ENCODE data around the gene TRO.

TRO gene, protein sequence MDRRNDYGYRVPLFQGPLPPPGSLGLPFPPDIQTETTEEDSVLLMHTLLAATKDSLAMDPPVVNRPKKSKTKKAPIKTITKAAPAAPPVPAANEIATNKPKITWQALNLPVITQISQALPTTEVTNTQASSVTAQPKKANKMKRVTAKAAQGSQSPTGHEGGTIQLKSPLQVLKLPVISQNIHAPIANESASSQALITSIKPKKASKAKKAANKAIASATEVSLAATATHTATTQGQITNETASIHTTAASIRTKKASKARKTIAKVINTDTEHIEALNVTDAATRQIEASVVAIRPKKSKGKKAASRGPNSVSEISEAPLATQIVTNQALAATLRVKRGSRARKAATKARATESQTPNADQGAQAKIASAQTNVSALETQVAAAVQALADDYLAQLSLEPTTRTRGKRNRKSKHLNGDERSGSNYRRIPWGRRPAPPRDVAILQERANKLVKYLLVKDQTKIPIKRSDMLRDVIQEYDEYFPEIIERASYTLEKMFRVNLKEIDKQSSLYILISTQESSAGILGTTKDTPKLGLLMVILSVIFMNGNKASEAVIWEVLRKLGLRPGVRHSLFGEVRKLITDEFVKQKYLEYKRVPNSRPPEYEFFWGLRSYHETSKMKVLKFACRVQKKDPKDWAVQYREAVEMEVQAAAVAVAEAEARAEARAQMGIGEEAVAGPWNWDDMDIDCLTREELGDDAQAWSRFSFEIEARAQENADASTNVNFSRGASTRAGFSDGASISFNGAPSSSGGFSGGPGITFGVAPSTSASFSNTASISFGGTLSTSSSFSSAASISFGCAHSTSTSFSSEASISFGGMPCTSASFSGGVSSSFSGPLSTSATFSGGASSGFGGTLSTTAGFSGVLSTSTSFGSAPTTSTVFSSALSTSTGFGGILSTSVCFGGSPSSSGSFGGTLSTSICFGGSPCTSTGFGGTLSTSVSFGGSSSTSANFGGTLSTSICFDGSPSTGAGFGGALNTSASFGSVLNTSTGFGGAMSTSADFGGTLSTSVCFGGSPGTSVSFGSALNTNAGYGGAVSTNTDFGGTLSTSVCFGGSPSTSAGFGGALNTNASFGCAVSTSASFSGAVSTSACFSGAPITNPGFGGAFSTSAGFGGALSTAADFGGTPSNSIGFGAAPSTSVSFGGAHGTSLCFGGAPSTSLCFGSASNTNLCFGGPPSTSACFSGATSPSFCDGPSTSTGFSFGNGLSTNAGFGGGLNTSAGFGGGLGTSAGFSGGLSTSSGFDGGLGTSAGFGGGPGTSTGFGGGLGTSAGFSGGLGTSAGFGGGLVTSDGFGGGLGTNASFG (N-terminal part only)

DNA sequence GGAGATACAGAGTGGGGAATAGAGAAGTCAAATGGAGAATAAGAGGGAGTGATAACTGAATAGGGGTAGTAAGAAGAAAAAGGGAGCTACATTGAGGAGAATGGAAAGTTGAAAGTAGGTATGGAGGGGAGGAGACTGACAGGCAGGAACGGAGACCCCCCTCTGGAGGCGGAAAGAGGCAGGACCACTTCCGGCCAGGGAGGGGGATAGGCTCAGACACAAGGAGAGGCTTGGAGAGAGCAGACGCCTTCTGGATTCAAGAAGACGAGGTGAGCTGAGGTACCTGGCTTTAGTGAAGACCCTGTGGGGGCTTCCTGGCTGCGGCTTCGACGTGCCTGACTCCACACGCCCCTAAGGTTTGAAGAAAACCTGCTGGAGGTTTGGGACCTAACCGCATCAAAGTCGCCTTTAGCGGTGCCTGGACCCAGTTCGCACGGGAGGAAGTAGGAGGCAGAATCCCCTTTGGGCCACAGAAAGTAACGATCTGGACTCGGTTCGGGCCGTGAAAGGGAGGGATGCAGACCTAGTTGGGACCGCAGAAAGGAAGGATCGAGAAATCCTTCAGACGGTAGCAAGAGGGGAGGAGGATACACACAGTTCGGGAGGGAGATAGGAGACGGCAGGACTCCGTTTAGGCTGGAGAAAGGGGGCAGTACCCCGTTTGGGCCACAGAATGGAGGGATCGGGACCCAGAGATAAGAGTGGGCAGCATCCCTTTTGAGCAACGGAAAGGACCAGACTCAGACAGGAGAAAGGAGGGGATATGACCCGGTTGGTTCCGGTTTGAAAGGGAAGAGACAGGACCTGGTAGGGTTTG lies at the start of gene TRO:
TSS of gene TRO (plus strand) at position 215 of the 817 bp plus-strand sequence. CDS start 1,423 bp downstream, outside the sequence.
- no peak for DNase-seq

DNA sequence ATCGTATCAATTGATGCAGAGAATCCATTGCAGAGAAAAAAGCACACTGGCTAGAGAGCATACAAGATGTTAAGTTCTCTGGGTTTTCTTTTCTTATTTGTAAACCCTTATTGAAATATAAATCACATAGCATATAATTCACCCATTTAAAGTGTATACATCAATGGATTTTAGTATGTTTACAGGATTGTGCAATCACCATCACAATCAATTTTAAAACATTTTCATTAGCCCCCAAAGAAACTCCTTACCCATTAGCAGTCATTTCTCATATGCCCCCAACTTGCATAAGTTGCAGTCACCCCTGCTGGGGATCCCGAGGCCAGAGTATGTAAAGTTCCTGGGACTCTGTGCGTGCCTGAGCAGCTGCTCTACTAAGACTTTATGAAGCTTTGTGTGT lies 34.9 kb upstream of the TRO start:
- no peak for DNase-seq

DNA sequence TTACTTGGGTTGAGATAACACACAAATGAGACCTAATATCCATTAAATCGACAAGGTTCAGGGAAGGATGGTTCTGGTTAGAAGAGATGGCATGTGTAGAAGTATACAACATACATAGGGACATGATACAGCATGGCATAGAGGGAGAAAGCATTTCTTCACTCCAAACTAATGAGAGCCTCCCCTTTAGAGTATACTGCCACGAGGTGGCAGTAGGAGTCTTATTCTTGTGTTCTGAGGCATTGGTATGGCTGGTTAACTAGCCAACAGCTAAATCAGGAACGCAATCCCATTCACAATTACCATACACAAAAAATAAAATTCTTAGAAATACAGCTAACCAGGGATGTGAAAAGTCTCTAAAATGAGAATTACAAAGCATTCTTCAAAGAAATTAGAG lies 29.1 kb upstream of the TRO start:
- DNase-seq = no peak

DNA sequence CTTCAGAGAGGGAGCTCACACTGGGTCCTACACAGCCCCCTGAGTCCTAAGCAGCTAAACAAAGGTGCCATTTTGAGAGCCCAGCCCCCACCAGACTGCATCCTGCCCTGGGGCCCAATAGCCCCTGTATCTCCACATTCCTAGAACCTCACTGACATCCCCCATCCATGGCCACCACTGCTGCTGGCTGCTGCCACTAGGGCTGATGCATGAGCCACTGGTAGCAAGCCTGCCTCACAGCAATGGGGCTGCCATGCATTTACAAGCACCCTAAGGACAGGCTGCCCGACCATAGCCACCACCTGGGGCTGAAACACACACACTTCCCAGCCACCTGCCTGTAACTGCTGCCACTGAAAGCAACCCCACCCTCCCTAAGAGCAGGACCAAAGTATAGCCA lies 26.5 kb upstream of the TRO start:
- DNase-seq = no peak

DNA sequence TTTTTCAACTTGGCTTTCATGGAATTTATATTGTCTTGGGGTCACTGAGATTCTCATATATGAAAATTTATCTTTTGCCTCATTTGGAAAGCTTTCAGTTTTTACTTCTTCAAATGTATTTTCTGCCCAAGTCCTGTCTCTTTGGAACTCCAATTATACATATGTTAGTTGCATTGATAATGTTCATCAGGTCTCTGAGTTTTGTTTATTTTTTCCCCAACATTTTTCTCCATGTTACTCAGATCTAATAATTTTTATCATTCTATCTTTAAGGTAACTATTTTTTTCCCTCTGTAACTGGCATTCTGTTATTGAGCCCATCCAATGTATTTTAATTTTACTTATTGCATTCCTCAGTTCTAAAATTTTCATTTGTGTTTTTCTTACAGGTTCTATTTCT lies 10.7 kb upstream of the TRO start:
- DNase-seq = no peak

DNA sequence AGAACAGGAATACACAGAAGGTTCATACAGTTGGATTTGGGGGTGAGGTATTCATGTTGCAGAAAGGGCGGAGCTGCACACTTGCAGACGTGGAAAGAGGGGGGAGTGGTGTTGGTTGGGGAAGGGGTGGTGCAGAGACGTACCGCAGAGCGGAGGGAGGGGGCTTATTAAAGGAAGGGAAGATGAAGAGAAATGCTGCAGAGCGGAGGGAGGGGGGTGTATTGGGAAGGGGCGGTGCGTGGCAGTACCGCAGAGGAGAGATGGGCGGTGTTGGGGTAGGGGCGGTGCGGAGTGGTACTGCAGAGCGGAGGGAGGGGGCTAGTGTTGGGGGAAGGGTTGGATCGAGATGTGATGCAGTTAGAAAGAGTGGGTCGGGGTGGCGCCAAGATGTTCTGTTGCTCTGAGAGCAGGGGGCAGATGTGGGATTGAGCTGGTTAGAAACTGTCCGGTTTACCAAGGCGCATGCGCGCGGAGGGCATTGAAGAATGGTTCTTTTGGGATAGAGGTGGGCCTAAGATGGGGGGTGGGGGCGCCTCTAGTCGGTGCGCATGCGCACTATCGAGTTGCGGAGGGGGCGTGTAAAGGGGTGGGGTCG lies 900 bp downstream of the TRO start:
- DNase-seq = no peak

DNA sequence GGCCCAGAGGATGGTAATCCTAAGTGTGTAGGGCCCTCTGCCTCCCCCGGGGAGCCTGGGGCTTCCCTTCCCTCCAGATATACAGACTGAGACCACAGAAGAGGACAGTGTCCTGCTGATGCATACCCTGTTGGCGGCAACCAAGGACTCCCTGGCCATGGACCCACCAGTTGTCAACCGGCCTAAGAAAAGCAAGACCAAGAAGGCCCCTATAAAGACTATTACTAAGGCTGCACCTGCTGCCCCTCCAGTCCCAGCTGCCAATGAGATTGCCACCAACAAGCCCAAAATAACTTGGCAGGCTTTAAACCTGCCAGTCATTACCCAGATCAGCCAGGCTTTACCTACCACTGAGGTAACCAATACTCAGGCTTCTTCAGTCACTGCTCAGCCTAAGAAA lies 1.9 kb downstream of the TRO start:
- no peak for DNase-seq

DNA sequence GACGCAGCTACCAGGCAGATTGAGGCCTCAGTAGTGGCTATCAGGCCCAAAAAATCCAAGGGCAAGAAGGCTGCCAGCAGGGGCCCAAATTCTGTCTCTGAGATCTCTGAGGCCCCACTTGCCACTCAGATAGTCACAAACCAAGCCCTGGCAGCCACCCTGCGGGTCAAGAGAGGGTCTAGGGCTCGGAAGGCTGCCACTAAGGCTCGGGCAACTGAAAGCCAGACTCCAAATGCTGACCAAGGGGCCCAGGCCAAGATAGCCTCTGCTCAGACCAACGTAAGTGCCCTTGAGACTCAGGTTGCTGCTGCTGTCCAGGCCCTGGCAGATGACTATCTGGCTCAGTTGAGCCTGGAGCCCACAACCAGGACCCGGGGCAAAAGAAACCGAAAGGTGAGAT lies 2.8 kb downstream of the TRO start:
- no peak for DNase-seq

DNA sequence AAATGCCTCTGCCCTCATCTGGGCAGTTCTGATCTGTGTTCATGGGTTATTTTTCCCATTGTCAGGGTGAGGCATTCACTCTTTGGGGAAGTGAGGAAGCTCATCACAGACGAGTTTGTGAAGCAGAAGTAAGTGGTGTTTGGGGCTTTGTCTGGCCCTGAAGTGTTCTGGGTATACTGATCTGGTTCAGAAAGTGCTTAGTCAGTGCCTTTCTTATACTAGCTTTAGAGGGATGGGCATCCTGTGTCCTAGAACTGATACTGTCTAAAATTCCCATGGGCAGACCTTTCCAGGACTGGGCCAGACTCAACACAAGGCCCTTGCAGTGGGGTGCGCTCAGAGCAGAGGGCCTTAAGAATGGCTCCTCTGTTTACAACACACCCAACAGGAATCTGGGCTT lies 6.4 kb downstream of the TRO start:
- DNase-seq = no peak

DNA sequence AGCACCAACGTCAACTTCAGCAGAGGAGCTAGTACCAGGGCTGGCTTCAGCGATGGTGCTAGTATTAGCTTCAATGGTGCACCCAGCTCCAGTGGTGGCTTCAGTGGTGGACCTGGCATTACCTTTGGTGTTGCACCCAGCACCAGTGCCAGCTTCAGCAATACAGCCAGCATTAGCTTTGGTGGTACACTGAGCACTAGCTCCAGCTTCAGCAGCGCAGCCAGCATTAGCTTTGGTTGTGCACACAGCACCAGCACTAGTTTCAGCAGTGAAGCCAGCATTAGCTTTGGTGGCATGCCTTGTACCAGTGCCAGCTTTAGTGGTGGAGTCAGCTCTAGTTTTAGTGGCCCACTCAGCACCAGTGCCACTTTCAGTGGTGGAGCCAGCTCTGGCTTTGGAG lies 8.3 kb downstream of the TRO start:
- DNase-seq = no peak

DNA sequence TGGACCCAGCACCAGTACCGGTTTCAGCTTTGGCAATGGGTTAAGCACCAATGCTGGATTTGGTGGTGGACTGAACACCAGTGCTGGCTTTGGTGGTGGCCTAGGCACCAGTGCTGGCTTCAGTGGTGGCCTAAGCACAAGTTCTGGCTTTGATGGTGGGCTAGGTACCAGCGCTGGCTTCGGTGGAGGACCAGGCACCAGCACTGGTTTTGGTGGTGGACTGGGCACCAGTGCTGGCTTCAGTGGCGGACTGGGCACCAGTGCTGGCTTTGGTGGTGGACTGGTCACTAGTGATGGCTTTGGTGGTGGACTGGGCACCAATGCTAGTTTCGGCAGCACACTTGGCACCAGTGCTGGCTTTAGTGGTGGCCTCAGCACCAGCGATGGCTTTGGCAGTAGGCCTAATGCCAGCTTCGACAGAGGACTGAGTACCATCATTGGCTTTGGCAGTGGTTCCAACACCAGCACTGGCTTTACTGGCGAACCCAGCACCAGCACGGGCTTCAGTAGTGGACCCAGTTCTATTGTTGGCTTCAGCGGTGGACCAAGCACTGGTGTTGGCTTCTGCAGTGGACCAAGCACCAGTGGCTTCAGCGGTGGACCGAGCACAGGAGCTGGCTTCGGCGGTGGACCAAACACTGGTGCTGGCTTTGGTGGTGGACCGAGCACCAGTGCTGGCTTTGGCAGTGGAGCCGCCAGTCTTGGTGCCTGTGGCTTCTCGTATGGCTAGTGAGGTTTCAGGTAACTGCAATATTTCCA lies 9.8 kb downstream of the TRO start:
- no peak for DNase-seq

DNA sequence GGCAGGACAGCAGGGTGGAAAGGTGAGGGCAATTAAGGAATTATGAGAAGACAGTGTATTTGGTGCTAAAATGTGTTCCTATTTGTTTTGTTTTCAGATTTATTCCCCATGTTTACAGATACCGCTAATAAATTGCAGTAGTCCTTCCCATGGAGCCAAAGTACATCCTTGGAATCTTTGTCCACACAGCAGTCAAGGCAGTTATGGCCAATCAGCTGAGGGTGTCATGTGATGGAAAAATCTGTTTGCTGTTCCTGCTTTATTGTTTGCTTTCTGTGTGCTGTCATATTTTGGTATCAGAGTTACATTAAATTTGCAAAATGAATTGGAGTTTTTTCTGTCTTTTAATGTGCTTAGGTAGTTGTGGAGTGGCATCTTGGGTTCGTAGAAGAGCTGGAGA lies 10.5 kb downstream of the TRO start:
- DNase-seq = no peak

DNA sequence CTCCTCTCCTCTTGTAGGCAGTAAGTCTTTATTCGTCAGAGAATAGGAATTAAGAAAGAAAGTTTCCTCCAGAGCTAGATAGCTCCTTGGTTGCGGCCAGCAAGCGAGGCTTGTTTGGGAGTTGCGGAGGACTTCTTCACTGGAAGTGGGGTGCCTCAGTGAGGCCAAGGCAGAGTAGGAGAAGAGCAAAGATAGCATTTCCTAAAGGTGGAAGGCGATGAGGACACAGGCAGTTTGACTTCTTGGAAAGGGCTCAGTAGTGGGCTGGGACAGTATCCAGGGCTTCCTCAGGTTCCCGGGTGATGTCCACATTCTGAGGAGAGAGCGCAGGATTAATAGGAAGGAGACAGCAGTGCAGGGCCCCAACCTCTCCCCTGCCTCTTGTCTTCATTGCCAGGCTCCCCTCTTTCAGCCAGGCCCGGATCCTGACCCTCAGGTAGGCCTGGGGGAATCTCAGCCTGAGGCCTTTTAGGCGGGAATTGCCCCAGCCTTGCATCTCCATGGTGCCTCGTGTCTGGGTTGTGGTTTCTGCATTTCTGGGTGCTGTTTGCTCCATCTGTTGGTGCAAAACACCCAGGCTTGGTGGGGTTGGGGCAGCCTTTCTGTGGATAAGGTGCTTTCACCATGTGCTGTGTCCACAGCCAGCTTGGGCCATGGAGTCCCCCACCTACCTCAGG lies 12.7 kb downstream of the TRO start:
- no peak for DNase-seq

DNA sequence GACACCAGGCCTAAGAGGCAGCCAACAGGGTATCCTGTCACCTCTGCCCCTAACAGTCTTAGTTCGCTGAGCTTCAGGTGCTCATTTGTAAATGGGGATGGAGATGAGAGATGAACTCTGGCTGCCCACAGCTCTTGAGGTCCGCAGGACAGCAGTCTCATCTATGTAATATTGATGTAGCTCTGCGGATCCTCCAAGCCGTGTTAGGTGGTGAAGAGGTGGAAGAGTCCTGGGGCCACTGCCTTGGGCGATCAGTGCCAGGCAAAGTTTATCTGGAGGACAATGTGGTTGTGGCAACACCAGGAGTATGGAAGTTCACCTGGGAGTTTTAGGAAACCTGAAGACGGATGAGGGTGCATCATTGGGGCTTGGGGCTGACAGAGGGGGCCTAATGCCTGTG lies 13.4 kb downstream of the TRO start:
- DNase-seq = no peak

DNA sequence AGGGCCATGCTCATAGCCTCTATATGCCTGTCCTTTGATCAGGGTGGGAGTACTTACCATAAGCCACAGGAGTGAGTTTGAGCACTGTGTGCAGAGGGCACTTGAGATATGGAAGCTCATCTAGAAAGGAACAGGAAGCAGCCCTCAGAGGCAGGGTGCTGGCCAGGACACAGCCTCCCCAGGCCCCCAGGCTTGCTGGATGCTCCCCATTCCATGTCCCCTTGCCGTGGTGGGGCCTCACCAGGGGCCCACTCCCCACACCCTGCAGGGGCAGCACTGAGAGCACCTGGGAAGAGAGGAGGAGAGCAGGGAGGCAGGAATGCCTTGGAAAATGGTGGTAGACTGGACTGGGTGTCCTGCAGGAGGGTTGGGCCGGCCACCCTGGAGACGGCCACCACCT lies 14.3 kb downstream of the TRO start:
- DNase-seq = no peak

DNA sequence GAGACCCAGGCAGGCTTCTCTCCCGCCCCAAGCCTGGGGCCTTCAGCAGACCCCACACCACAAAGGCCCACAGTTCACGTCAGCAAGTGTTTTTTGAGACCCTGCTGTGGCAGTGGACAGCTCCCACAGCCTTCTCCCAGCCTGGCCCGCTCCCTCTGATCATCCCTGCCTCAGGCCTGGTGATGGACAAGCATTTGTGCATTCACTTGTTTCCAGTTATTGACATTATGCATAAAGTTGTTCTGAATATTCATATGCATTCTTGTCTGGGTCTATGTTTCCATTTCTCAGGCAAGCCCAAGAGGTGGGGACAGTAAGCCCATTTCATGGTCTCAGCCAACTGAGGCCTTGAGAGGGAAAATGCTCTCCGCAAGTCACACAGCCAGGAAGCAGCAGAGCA lies 14.7 kb downstream of the TRO start:
- no peak for DNase-seq

DNA sequence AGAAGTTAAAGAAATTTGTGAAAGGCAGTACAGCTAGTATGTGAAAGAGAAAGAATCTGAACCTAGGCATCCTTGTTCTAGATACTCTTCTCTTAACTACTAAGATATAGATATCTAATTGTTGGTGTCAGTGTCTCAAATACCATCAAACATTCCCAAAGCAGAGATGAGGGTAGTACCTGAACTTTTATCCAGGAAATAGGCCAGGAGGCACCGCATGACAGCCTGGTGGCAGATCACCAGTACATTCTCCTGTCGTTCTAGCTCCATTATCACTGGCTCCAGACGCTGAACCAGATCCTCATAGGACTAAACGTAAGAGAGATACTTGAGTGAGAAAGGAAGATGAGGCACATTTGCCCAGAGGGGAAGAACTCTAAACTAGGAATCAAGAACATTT lies 16.8 kb downstream of the TRO start:
- no peak for DNase-seq

DNA sequence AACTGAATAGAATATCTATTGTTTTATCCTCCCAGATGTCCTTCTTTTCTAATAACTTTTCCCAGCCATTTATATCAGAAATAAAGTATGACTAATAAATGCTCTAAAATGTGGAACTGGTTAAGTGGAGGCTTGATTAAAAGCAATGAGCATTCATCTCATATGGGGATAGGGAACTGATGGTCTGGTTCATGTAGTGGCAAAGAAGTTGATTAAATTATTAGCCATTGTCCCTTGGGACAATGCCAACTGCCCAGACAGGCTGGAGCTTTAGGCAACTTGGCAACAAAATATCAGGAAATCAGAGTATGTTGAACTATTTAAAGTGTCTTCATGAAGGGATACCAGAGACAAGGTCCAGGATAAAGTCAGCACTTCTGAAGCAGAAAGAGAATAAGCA lies 24.2 kb downstream of the TRO start:
- DNase-seq = no peak

DNA sequence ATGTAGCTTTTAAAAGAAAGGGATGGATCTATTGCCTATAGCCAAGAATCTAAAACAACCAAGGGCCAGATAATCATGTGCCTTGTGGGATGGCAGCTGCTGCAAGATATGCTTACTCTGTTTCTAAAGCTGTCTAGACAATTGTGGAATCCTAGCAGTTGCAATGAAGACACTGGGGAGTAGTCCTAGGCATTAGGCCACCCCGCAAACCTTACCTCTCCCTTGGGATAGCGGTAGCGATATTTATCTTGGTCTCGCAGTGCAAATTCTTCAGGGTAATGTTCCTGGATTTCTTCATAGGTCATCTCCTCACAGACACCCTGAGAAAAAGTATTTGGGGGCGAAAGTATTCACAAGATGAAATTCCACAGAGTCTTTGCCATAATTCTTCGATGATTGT lies 24.6 kb downstream of the TRO start:
- no peak for DNase-seq

DNA sequence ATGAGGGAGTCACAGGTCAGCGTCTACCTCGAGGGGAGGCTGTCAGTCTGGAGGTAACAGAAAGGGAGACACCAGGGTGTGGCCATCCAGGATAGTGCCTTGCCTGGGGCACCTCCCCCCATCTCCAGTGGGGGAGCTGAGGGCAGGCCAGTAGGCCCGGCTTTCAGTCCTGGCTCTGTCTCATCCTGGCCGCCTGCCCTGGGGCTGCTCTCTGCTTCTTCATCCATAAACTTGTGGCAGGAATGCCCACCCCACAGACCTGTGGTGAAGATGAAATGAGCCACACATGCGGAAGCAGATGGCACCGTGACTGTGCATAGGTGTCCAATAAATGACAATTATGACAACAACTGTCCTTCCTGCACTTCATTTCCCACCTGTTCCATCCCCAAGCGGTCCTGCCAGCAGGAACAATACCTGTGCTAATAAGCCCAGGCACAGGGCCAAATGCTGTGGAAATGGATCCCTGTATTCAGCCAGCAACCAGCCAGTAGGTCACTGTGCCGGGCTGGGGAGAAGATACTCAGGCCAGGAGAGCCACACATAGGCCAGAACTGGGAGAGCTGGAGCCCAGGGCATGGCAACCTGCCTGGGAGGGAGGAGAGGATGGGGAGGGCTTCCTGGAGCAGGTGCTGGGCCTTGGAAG lies 30.2 kb downstream of the TRO start:
- DNase-seq = no peak

All from NCI-H187 (cell line).